Stomach smooth muscle (tissue), 2 donors: Measurements from ENCODE around the gene OVCA2.

Experiments used
- H3K27ac ChIP-seq: one replicate; pipeline ENCODE4 v1.7.0; 2013; ENCODE audit warnings: mild to moderate bottlenecking, low read length, inconsistent platforms
- H3K27me3 ChIP-seq, 2 donors: one replicate each; pipeline ENCODE4 v1.7.0; 2013; ENCODE audit warnings: low read length in 2 of 2; ENCODE audit not compliant: insufficient read depth in 2 of 2, control insufficient read depth in 1 of 2
- H3K36me3 ChIP-seq, 2 donors: one replicate each; pipeline ENCODE4 v1.7.0; 2013; ENCODE audit warnings: low read length in 2 of 2; ENCODE audit not compliant: control insufficient read depth in 2 of 2, insufficient read depth in 2 of 2
- H3K4me1 ChIP-seq: one replicate; pipeline ENCODE4 v1.7.0; 2013; ENCODE audit warnings: low read length; ENCODE audit not compliant: control insufficient read depth, insufficient read depth
- H3K4me3 ChIP-seq, 2 donors: one replicate each; pipeline ENCODE4 v1.7.0; 2013; ENCODE audit warnings: low read length in 2 of 2
- H3K9ac ChIP-seq, 2 donors: one replicate each; pipeline ENCODE4 v1.7.0; 2013; ENCODE audit warnings: low read length in 2 of 2, mild to moderate bottlenecking in 1 of 2
- H3K9me3 ChIP-seq, 2 donors: one replicate each; pipeline ENCODE4 v1.7.0; 2013; ENCODE audit warnings: low read length in 2 of 2; ENCODE audit not compliant: control insufficient read depth in 2 of 2
- donor health status: healthy.
- donor health status: Pancreatic carcinoma.

Gene OVCA2

DNA sequence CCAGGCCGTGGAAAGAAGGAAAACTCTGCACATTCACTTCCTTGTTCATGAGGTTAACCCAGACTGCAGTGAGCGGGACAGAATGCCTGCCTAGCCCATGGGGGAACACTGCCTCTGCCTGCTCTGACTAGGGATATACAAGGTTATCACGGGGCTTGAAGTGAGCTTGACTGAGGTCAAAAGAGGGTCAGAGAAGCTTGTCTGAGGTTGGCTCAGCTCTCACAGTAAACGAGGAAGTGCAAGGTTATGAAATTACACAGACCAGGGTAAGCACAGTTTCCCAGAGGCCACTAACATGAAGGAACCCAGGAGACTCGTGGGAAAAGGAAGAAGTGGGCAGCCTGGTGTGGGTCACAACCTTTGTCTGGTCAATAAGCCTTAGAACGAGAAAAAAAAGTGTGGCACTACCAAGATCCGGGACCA, 41.8 kb downstream of the OVCA2 start:
- Histone ChIP-seq H3K27me3 (no peaks in the 10 kb centered on the region), H3K9ac (peak overlapping the region in 1 of 2 donors; percentile 42), H3K9me3 (no peaks in the 10 kb centered on the region), H3K27ac (peak overlapping the region; percentile 69), H3K36me3 (peaks cover 18 to 31% of the 10 kb centered on the region in 2 donors), H3K4me3 (no peak overlapping the region), H3K4me1 (peaks cover 64% of the 10 kb centered on the region)

DNA sequence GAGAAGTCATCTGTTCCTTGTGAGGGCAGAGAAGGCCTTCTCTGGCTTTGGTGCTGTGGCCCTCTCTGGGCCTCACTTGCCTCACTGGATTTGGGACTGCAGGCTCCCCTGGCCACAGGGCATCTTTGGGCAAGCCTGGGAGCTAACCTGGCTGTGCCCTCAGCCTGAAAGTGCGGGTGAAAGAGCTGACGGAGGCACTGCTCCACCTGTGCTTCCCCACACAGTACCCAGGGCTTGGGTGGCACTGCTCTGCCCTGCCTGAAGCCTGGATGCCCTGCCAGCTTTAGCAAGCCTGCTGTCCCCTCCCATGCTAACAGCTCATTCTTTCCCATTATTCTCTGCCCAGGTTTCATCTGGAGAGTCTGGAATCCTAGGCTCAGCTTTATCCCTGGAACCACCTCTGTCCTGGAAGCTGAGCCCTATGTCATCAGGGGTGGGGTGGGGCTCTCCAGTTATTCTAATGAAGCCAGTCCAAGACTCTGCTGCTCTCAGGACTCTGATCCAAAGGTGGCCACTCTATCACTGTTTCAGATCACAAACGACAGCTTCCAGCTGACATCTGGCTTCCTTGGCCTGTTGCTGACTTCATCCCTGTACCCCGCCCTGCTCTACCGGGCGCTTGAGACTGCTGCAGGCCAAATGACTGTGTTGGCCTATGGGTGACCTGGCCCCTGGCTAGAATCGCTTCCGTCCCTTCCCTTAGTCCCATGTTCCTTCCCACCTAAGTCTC, 42.4 kb downstream of the OVCA2 start:
- no peaks in the 10 kb centered on the region for H3K27me3 ChIP-seq
- H3K9me3 ChIP-seq = no peaks in the 10 kb centered on the region
- peaks cover 70% of the 10 kb centered on the region for H3K4me1 ChIP-seq
- no peak overlapping the region for H3K4me3 ChIP-seq
- H3K27ac ChIP-seq = peak overlapping the region; percentile 69
- peak overlapping the region in 1 of 2 donors; percentile 42 for H3K9ac ChIP-seq
- peaks cover 16 to 28% of the 10 kb centered on the region in 2 donors for H3K36me3 ChIP-seq

DNA sequence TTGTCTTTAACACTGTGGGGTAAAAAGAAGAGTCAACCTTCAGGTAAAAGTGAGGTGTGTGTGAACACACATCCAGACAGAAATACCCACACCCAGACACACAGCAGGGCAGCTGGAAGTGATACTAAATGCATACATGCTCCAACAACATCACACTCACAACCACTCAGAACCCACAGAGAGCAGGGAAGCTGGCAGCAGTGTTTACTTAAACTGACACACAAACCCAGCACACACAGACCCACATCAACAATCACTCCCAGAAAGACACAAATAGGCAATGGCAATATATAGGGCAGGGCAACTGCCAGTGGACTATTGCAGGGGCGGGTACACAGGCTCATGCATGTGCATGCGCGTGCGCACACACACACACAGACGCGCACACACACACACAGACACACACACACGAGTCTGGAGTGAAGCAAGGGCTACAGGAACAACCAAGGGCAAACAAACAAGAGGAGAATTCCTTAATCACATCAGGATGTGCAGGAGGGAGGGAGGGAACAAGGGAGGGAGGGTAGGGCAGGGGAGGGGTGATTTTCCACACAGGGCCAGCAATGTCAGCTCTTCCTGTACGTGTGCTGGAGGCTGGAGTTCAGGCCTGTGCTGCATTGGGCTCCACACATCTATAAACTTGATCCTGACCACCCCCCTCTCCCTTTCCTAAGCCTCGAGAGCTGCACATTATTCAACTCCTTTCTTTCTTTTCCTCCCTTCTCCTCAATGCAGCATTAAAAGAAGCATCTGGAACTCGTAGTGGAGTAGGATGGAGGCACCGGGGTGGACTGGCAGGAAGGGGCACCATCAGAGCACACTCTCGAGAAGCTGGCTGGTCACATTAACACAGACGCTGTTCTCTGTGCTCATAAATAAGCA, 43.2 kb downstream of the OVCA2 start:
- H3K27ac ChIP-seq = peak overlapping the region; percentile 69
- H3K4me3 ChIP-seq = no peak overlapping the region
- H3K36me3 ChIP-seq = peaks cover 16 to 26% of the 10 kb centered on the region in 2 donors
- no peaks in the 10 kb centered on the region for H3K9me3 ChIP-seq
- H3K9ac ChIP-seq = no peak overlapping the region
- H3K27me3 ChIP-seq = no peaks in the 10 kb centered on the region
- peaks cover 71% of the 10 kb centered on the region for H3K4me1 ChIP-seq

DNA sequence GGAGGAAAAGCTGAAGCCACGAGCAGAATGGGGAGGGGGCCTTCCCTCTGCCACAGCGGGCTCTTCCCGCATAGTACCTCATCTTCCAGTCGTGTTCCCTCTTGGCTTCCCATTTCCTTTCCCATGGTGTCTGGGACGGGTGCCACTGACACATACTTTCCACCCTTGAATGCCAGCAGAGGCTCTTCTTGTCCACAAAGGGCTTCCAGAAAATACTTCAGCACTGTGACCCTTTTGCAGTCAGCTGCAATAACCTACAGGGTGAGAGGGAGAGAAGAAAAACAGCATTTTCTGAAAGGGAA, 43.8 kb downstream of the OVCA2 start:
- Histone ChIP-seq H3K4me1 (peaks cover 75% of the 10 kb centered on the region), H3K9ac (no peak overlapping the region), H3K27ac (peak overlapping the region; percentile 69)

GRCh38 chr17:2086306-2086705, 44.5 kb downstream of the OVCA2 start:
- no peaks in the 10 kb centered on the region for H3K27me3 ChIP-seq
- H3K36me3 ChIP-seq = peaks cover 11 to 20% of the 10 kb centered on the region in 2 donors
- H3K9me3 ChIP-seq = no peaks in the 10 kb centered on the region
- H3K4me3 ChIP-seq = no peak overlapping the region
- peak overlapping the region; percentile 69 for H3K27ac ChIP-seq
- H3K9ac ChIP-seq = no peak overlapping the region
- H3K4me1 ChIP-seq = peaks cover 74% of the 10 kb centered on the region

More for the DNA sequence above, 43.8 kb downstream of the OVCA2 start:
- Histone ChIP-seq H3K4me3 (no peak overlapping the region), H3K27me3 (no peaks in the 10 kb centered on the region), H3K36me3 (peaks cover 16 to 26% of the 10 kb centered on the region in 2 donors), H3K9me3 (no peaks in the 10 kb centered on the region)

DNA sequence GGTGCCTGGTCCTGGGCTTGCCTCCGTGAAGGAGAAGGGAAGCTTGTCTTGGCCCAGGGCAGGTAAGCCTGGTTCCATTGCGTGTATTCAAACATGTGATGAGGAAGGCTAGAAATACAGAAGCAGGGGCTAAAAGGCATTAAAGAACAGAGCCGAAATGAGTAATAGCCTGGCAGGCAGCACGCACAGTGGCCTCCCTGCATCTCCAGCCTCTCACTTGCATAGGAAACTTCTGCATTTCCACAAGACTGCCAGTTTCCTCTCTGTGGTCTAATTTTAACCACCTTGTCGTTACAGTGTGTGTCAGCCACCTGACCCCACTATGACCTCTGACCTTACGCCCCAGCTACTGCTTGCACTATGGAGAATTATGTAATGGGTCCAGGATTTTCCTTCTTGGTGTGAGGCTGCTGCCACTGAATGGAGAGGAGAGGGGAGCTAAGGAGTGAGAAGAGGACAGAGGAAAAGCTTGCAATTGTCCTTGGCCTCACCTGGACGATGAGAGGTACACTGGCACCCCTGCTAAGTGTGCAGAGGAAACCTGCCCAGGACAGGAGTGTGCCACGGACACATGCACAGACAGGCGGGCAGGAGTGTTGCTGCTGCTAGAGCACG, 45.9 kb downstream of the OVCA2 start:
- peaks cover 63% of the 10 kb centered on the region for H3K4me1 ChIP-seq
- H3K27ac ChIP-seq = peak overlapping the region; percentile 31
- no peak overlapping the region for H3K4me3 ChIP-seq
- H3K27me3 ChIP-seq = no peaks in the 10 kb centered on the region
- no peak overlapping the region for H3K9ac ChIP-seq
- H3K9me3 ChIP-seq = no peaks in the 10 kb centered on the region
- peaks cover 4 to 20% of the 10 kb centered on the region in 2 donors for H3K36me3 ChIP-seq

DNA sequence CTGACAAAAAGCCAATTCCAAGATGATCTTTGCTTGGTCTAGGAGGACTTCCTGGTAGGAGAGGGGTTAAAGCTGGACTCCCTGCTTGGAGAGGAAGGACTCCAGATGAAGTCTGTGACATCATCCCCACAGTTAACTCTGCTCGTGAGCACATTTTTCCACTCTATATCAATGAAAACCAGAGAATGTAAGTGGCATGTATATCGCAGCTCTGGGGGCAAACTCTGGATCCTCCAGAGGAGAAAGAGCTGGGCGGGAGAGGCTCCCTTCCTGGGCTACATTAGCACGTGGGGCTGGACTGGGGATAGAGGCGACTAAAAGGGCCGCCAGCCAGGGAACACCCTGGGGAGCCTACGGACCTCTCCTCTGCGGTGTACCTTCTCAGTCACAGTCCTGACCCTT, 47.2 kb downstream of the OVCA2 start:
- peaks cover 4 to 17% of the 10 kb centered on the region in 2 donors for H3K36me3 ChIP-seq
- H3K4me1 ChIP-seq = peaks cover 51% of the 10 kb centered on the region
- peak overlapping the region; percentile 67 for H3K27ac ChIP-seq
- H3K9ac ChIP-seq = peak overlapping the region in 1 of 2 donors; percentile 30
- no peaks in the 10 kb centered on the region for H3K9me3 ChIP-seq
- H3K27me3 ChIP-seq = no peaks in the 10 kb centered on the region
- H3K4me3 ChIP-seq = peak overlapping the region; percentile 32 to 62

DNA sequence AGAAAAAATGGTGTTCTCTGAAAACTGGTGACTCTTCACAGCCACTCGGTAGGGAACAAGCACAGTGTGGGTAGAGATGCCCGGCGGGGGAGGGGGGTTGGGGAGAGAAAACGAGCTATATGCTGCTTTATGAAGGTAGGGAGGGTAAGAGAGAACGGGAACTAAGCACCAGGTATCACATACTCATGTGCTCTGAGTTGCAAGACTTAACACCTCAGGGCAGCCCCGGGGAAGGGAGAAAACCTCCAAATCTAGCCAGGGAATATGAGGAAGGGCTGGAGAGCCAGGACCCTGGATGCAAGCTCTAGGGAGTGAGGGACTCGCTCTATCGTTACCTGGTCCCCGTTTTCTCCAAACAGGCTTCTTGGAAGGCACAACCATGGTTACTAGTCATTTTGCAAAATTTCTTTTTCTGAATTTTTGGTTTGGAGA, 48.4 kb downstream of the OVCA2 start:
- peaks cover 41% of the 10 kb centered on the region for H3K4me1 ChIP-seq
- H3K27me3 ChIP-seq = no peaks in the 10 kb centered on the region
- no peak overlapping the region for H3K9ac ChIP-seq
- no peaks in the 10 kb centered on the region for H3K9me3 ChIP-seq
- H3K4me3 ChIP-seq = peak overlapping the region in 1 of 2 donors; percentile 62
- peak overlapping the region; percentile 67 for H3K27ac ChIP-seq
- peaks cover 2 to 14% of the 10 kb centered on the region in 2 donors for H3K36me3 ChIP-seq

DNA sequence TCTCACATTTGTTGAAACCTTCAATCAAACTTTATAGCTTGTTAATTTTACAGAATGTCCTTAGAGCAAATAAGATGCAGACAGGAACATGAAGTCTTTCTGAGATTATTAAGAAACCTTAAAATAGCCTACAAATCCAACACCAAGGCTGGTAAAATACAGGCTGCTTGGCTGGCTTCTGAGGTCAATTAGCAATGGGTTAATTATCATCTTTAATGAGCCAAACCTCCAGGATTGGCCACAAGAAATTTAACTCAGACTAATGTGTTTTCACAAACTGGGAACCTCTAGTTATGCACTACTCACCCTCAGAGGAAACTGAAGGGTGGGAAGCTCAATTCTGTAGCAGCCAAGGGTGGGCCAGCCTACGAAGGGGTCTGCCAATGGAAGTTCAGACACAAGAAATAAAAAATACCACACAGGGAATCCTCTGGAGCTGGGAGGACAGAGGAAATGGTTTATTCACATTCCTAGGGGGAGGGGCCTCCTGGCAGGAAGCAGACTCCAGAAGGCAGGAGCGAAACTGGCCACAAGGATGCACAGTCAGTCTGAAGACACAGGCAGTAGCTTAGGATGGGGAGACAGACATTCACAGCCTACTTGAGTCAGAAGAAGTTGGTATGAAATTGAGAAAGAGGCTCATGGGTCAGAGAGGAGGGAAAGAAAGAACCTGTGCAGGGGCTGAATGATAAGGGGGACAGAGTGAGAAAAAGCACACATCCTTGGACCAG, 49.1 kb downstream of the OVCA2 start:
- H3K9me3 ChIP-seq = no peaks in the 10 kb centered on the region
- no peak overlapping the region for H3K27ac ChIP-seq
- H3K4me3 ChIP-seq = no peak overlapping the region
- H3K9ac ChIP-seq = no peak overlapping the region
- peaks cover 0 to 10% of the 10 kb centered on the region in 2 donors for H3K36me3 ChIP-seq
- no peaks in the 10 kb centered on the region for H3K27me3 ChIP-seq
- peaks cover 37% of the 10 kb centered on the region for H3K4me1 ChIP-seq

DNA sequence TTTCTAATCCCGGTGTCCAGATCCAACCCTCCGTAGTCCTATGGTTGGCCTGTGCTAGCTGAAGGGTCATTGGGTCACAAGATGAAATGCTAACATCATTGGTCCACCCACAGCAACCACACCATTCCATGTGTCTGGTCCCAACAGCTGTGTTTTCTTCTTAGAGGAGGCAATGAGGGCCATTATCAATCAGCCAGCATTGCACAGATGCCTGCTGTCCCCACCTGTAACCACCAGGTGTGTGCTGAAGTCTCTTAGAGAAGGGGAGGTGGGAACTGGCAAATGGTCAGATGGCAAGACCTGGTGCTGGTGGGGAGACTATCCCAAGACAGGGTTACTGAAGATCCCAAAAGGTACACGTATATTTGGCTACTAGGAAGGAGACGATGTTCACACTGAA, 50.4 kb downstream of the OVCA2 start:
- Histone ChIP-seq H3K9me3 (no peaks in the 10 kb centered on the region), H3K27ac (no peak overlapping the region), H3K9ac (no peak overlapping the region), H3K27me3 (no peaks in the 10 kb centered on the region), H3K4me3 (no peak overlapping the region), H3K4me1 (peaks cover 29% of the 10 kb centered on the region), H3K36me3 (peaks cover 0 to 10% of the 10 kb centered on the region in 2 donors)
